ENCODE results near the gene TDRD9. TPM values are rescaled to one million over a fixed set of nuclear protein-coding genes. Genes with fewer than 3 reads are reported as not detected.
A peak's percentile ranks its signal among the peaks of the same experiment; 100 is the strongest.

Gene TDRD9
- polyA plus RNA-seq, 1 donor from 2014 or later = 15.9 TPM

GRCh38 chr14:104048758-104049507 lies 120.7 kb downstream of the TDRD9 start:
- H3K9me3 ChIP-seq (ENCODE audit: low read length) = no peaks in the 10 kb centered on the region
- TF ChIP-seq EZH2 (IDR thresholded peaks at IDR 0.05; ENCODE audit: borderline replicate concordance, insufficient read depth, low read length, poor library complexity, severe bottlenecking) (no peak), MXI1 (conservative IDR thresholded peaks at IDR 0.05; ENCODE audit: poor library complexity, severe bottlenecking) (peak; percentile 53), POLR2AphosphoS5 (IDR thresholded peaks at IDR 0.05) (peak; percentile 57), SMC3 (conservative IDR thresholded peaks at IDR 0.05; ENCODE audit: poor library complexity) (peak; percentile 14), TAF1 (IDR thresholded peaks at IDR 0.05; ENCODE audit: low read depth) (no peak), EP300 (conservative IDR thresholded peaks at IDR 0.05; ENCODE audit: poor library complexity, severe bottlenecking) (peak; percentile 80), RAD21 (conservative IDR thresholded peaks at IDR 0.05) (peak; percentile 15)
- TF ChIP-seq, protein P1, sequence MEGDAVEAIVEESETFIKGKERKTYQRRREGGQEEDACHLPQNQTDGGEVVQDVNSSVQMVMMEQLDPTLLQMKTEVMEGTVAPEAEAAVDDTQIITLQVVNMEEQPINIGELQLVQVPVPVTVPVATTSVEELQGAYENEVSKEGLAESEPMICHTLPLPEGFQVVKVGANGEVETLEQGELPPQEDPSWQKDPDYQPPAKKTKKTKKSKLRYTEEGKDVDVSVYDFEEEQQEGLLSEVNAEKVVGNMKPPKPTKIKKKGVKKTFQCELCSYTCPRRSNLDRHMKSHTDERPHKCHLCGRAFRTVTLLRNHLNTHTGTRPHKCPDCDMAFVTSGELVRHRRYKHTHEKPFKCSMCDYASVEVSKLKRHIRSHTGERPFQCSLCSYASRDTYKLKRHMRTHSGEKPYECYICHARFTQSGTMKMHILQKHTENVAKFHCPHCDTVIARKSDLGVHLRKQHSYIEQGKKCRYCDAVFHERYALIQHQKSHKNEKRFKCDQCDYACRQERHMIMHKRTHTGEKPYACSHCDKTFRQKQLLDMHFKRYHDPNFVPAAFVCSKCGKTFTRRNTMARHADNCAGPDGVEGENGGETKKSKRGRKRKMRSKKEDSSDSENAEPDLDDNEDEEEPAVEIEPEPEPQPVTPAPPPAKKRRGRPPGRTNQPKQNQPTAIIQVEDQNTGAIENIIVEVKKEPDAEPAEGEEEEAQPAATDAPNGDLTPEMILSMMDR (IDR thresholded peaks at IDR 0.05; ENCODE audit: poor library complexity, severe bottlenecking) = no peak
- TF ChIP-seq, protein P2, sequence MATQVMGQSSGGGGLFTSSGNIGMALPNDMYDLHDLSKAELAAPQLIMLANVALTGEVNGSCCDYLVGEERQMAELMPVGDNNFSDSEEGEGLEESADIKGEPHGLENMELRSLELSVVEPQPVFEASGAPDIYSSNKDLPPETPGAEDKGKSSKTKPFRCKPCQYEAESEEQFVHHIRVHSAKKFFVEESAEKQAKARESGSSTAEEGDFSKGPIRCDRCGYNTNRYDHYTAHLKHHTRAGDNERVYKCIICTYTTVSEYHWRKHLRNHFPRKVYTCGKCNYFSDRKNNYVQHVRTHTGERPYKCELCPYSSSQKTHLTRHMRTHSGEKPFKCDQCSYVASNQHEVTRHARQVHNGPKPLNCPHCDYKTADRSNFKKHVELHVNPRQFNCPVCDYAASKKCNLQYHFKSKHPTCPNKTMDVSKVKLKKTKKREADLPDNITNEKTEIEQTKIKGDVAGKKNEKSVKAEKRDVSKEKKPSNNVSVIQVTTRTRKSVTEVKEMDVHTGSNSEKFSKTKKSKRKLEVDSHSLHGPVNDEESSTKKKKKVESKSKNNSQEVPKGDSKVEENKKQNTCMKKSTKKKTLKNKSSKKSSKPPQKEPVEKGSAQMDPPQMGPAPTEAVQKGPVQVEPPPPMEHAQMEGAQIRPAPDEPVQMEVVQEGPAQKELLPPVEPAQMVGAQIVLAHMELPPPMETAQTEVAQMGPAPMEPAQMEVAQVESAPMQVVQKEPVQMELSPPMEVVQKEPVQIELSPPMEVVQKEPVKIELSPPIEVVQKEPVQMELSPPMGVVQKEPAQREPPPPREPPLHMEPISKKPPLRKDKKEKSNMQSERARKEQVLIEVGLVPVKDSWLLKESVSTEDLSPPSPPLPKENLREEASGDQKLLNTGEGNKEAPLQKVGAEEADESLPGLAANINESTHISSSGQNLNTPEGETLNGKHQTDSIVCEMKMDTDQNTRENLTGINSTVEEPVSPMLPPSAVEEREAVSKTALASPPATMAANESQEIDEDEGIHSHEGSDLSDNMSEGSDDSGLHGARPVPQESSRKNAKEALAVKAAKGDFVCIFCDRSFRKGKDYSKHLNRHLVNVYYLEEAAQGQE (IDR thresholded peaks at IDR 0.05; ENCODE audit: borderline replicate concordance) = no peak
- no peaks in the 10 kb centered on the region for H4K20me1 ChIP-seq (ENCODE audit: insufficient read depth)
- H3K9ac ChIP-seq (ENCODE audit: low read length) = peak overlapping the region; percentile 58
- peak overlapping the region; percentile 52 for H3K4me3 ChIP-seq (ENCODE audit: low read length)
- peaks cover 4% of the 10 kb centered on the region for H3F3A ChIP-seq (ENCODE audit: insufficient read depth, low read length, poor library complexity, severe bottlenecking)
- H3K9me2 ChIP-seq (ENCODE audit: insufficient read depth, low read length) = no peaks in the 10 kb centered on the region
- H3K36me3 ChIP-seq (ENCODE audit: insufficient read depth, low read length) = no peaks in the 10 kb centered on the region
- peak overlapping the region; percentile 30 for H2AFZ ChIP-seq (ENCODE audit: low read depth, low read length)
- peak overlapping the region; percentile 23 for H3K4me2 ChIP-seq (ENCODE audit: low read length)
- peak overlapping the region; percentile 91 for H3K27ac ChIP-seq (ENCODE audit: low read length)
- H3K79me2 ChIP-seq (replicated peaks; ENCODE audit: insufficient read depth, low read length) = no peaks in the 10 kb centered on the region
- H3K27me3 ChIP-seq (ENCODE audit: insufficient read depth, low read depth, low read length) = no peaks in the 10 kb centered on the region

DNA sequence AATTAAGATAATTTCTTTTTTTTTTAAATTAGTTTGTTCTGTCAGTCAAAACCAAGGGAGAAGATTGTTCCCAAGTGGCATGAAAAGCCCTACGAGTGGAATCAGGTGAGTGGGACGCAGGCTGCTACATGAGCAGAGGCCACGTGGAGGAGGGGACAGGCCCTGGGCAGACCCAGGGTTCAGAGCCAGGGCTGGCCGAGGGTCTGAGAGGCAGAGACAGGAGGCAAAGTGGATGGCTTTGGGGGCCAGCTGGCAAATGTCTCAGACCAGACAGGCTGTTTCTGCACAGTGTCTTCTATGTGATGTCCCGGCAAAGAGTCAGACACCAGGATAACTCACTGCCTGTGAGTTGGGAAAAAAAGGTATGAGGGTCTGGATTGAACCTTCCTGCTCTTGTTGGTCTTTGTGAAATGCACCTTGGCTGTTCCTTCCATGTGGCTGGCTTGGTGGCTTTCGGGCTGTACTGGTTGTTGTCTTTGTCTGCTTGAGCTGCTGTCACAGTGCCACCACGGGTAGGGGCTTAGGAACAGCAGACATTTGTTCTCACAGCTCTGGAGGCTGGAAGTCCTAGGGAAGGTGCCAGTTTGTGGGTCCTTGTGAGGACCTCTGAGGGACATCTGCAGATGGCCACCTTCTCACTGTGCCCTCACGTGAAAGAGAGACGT lies 121.5 kb downstream of the TDRD9 start:
- Histone ChIP-seq H3K9me3 (ENCODE audit: low read length) (no peaks in the 10 kb centered on the region), H4K20me1 (ENCODE audit: insufficient read depth) (no peaks in the 10 kb centered on the region), H3K36me3 (ENCODE audit: insufficient read depth, low read length) (no peaks in the 10 kb centered on the region), H3K27me3 (ENCODE audit: insufficient read depth, low read depth, low read length) (no peaks in the 10 kb centered on the region), H3F3A (ENCODE audit: insufficient read depth, low read length, poor library complexity, severe bottlenecking) (peaks cover 4% of the 10 kb centered on the region), H3K27ac (ENCODE audit: low read length) (peak overlapping the region; percentile 91), H3K9me2 (ENCODE audit: insufficient read depth, low read length) (no peaks in the 10 kb centered on the region), H3K79me2 (replicated peaks; ENCODE audit: insufficient read depth, low read length) (no peaks in the 10 kb centered on the region), H3K4me3 (ENCODE audit: low read length) (peak overlapping the region; percentile 52), H3K9ac (ENCODE audit: low read length) (peak overlapping the region; percentile 58), H2AFZ (ENCODE audit: low read depth, low read length) (peak overlapping the region; percentile 30), H3K4me2 (ENCODE audit: low read length) (peak overlapping the region; percentile 23)
- TF ChIP-seq EZH2 (IDR thresholded peaks at IDR 0.05; ENCODE audit: borderline replicate concordance, insufficient read depth, low read length, poor library complexity, severe bottlenecking) = no peak
- TF ChIP-seq RAD21 (conservative IDR thresholded peaks at IDR 0.05) = no peak
- peak; percentile 1 for TF ChIP-seq POLR2AphosphoS5 (IDR thresholded peaks at IDR 0.05)

All from neural cell (in vitro differentiated cells).